GM19328 (cell line): ENCODE data around the gene OR1L4.

Source experiments
- ATAC-seq: cut with Tn5 transposase; IDR thresholded peaks from one replicate; pipeline ENCODE4 v1.9.1; 2021; ENCODE audit warnings: mild to moderate bottlenecking, moderate library complexity; ENCODE audit not compliant: unreplicated experiment

OR1L4 gene

GRCh38 chr9:122723690-122724089 lies at the start of gene OR1L4:
OR1L4 (plus strand) TSS chr9:122723990; CDS start chr9:122723990, 0 bp downstream.
- no peak for ATAC-seq

GRCh38 chr9:122684851-122685250 lies 38.9 kb upstream of the OR1L4 start:
- ATAC-seq, result no peak

- no peak for ATAC-seq
These were observed 28.1 kb upstream of the OR1L4 start for GRCh38 chr9:122695696-122696095.

GRCh38 chr9:122718038-122718437 lies 5.8 kb upstream of the OR1L4 start:
- no peak for ATAC-seq

GRCh38 chr9:122719218-122719617 lies 4.6 kb upstream of the OR1L4 start:
- ATAC-seq, result no peak

- no peak for ATAC-seq
These were observed 18.2 kb downstream of the OR1L4 start, which contains the start of gene OR1L6 for GRCh38 chr9:122742003-122742402. OR1L6 (plus strand) TSS chr9:122742303; CDS start chr9:122749848, 7,545 bp downstream.

GRCh38 chr9:122754825-122755224 lies 31.0 kb downstream of the OR1L4 start:
- ATAC-seq, result no peak

- ATAC-seq, result no peak
These were observed 44.0 kb downstream of the OR1L4 start for GRCh38 chr9:122767817-122768216.
